EH (cell line): Measurements from ENCODE around the gene SCGB1A1.

Source experiments
- DNase-seq: peaks from one replicate; pipeline ENCODE4 v3.0.0-alpha.2; 2015; ENCODE audit warnings: low read depth

The SCGB1A1 gene

DNA sequence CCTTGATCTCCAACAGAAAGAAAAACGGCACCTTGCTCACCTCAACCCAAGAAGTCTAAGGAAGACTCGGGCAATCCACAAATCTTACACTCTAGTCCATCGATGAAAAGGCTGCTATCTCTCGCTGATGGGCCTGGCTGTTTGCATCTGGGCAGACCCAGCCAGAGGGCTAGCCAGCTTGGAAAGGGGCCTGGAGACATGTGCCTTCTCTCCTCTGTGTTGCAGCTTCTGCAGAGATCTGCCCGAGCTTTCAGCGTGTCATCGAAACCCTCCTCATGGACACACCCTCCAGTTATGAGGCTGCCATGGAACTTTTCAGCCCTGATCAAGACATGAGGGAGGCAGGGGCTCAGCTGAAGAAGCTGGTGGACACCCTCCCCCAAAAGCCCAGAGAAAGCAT lies 3.2 kb downstream of the SCGB1A1 start:
- no peak for DNase-seq

DNA sequence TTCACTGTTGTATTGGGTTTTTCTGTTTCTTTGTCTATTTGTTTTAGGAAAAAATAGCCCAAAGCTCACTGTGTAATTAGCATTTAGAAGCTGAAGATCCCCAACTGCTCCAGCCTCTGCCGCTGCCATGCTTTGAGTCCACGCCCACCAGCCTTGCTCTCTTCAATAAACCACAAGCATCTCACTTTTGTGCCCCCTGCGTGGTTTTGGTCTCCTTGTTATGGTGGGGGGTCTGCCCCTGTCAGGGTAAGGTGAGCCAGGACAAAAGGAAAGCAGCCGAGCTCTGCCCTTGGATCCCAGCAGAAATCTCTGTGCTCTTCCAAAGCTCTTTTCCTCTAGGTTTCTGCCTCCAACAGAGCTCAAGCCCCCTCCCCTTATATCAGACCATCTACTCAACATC lies 4.2 kb downstream of the SCGB1A1 start:
- DNase-seq, result no peak

GRCh38 chr11:62427630-62428233 lies 8.9 kb downstream of the SCGB1A1 start:
- peak; percentile 76 for DNase-seq

- DNase-seq, result peak; percentile 56
Observed at GRCh38 chr11:62428871-62429560, 10.2 kb downstream of the SCGB1A1 start.

- DNase-seq, result peak; percentile 65
Observed at GRCh38 chr11:62430425-62430824, 11.6 kb downstream of the SCGB1A1 start.

DNA sequence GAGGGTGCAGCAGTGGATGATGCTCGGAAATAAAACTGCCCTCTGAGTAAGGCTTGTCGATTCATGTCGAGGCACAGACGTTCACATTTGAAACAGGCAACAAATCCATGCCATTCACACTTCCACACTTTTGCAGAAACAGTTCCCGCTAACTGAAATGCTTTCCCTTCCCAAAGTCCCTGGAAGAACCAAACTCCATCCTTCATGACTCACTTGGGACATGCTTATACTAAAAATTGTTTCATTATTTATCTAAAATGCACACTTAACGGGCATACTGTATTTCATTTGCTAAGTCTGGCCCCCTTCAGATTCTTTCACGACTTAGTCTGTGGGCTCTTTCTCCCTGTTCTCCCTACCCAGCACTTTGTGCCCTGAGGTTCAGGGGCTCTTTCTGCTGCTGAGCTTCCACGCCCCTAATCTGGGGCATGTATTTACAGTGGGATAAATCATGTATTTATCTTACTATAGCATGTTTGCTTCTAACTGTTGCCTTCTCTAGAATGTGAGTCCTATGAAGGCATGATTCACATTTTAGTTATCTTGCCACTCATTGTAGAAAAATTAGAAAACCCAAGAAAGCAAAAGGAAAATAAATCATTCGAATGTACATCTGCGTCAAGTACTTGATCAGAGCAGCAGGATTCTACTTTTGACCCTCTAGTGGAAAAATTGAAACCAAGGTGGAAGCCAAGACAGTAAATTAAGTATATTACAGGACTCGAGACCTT lies 12.5 kb downstream of the SCGB1A1 start:
- peak; percentile 94 for DNase-seq

DNA sequence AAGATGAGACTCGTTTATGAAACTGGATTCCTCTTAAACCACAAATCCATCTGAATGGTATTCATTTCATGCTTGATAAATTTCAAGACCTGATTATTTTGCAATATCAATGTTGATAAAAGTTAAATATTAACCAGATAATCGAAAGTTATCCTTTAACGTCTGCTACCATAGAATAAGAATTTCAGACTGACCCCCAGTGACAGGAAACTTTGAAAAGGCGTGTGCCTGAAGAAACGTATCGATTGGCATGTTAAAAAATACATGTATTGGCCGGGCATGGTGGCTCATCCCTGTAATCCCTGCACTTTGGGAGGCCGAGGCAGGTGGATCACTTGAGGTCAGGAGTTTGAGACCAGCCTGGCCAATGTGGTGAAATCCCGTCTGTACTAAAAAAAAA lies 13.9 kb downstream of the SCGB1A1 start:
- DNase-seq, result no peak

GRCh38 chr11:62433141-62433903 lies 14.5 kb downstream of the SCGB1A1 start:
- no peak for DNase-seq

GRCh38 chr11:62433904-62434276 lies 15.1 kb downstream of the SCGB1A1 start:
- DNase-seq, result no peak

DNA sequence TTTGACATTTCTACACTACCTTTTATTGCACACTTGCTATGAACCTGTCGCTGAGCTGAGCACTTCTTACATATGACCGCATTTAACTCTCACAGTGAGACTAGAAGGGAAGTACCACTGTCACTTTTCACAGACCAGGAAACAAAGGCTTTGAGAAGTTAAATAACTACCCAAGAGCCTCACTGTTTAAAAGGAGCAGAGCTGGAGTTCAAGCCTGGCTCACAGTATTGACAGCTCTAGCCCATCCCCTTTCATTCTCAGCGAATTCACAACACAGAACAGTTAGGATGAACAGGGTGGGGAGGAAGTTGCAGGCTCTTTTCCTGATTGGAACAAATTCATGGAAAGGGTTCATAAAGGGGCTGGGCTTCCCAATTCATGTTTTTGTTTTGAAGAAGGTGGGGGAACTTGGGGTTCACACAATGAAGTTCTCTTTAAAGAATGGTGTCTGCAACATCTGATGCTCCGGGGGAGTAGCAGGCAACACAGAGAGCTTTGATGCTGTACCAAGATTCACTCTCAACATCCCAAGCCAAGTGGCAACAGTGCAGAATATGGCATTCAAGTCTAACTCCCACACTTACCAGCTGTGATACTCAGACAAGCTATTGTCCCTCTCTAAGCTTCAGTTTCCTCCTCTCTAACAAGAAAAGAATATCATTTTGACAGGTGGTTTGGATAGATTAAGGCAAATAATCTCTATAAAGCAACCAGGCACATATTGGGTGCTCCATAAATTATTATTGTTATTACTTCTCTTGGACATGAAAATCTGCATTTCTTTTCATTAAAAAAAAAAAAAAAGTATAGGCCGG lies 17.2 kb downstream of the SCGB1A1 start:
- no peak for DNase-seq

- DNase-seq, result no peak
Observed at GRCh38 chr11:62437616-62438015, 18.8 kb downstream of the SCGB1A1 start.

DNA sequence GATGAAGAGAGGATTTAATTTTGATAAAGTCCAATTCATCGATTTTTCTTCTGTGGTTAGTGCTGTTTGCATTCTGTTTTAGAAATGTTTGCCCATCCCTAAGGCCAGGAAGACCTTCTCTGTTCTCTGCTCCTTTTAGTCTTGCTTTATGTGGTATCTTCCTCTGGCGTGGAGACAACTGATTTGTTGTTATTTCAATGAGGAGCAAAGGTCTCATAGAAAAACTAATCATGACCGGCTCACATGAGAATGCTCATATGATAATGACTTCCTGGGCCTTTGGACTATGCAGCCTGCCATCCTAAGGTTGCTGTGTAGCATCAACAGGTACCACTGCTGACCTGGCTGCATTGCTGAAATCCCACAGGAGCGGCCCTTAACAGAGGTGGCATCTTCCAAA lies 19.8 kb downstream of the SCGB1A1 start:
- DNase-seq, result no peak

DNA sequence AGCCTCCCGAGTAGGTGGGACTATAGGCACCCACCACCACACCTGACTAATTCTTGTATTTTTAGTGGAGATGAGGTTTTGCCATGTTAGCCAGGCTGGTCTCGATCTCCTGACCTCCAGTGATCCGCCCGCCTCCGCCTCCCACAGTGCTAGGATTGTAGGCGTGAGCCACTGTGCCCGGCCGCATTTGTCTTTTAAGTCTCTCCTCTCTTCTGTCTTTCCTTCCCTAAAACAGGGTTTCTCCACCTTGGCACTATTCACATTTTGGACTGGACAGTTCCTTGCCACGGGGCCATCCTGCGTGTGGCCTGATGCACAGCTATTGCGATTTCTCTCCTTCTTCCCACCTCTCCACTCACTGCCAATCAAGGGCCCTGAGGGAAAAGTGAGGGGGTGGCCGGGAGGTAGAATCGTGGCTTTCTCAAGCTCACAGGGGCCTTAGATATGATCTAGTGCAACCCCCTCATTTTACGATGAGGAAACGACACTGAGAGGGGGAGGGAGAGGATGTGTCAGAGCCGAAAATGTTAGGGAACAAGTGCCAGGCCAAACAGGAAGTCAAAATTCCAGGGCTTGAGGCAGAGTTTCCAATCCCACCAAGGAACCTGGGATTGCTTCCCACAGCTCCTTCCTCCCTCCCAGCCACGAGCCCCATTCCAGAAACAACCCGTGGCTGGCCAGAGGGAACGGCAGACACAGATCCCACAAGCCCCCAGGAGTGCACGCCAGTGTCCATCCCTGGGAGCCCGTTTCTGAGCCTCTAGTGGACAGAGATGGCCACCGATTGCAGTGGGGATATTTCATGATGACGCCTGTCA lies 21.2 kb downstream of the SCGB1A1 start:
- peak; percentile 97 for DNase-seq

DNA sequence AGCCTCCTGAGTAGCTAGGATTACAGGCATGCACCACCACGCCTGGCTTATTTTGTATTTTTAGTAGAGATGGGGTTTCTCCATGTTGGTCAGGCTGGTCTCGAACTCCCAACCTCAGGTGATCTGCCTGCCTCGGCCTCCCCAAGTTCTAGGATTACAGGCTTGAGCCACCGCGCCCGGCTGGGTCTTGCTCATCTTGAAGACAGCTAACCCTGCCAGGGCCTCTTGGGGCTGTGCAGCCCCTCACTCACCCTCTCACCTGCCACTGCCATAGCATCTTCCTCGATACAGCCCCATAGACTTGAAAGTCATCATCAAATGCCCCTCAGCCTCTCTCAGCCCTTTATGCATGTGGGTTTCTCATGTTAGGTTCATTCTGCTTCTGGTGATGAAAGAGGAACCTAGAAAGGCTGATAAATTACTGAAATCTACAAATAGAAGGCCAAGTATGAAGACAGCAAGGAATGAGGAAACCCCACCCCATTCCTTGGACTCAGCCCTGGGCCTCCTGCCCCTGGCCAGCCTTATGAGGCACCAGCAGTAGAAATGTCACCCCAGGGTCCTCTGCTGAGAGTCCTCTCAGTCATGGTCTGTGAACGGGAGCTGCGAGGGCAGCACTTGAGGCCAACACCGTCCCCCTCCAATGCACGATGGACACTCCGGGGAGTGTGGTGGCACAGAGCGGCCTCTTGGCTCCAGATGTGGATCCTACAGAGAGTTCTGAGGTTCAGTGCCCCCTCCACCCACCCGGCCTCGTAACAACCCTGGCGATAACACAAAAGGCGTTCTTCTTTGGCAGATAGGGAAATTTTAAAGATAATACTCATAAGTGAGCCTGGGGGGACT lies 24.8 kb downstream of the SCGB1A1 start:
- DNase-seq, result peak; percentile 79

DNA sequence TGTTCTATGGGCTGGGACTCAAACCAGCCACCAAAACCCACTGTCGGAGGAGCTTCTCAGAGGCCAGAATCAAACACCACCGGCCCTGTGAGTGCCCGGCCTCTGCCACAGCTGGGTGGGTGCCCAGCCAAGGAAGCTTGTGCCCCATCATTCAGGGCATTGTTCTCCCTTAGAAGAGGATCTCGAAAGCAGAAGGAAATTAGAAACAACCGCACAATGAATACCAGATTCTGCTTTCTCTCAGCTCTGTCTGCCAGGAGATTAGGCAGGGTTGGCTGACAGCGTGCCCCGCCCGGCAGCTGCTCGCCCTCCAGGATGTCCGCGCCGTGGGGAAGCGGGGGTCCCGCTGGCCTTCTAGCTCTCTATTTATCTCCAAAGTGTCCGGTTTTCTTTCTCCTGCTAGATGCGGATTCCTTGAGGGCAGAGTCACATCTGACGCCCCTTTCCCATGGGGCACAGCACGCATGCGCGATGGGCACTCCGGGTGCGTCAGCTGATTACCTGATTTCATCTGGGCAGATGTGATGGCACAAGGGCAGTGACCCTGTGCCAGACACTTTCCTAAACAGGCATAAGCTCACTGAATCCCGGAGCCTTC lies 25.5 kb downstream of the SCGB1A1 start:
- peak; percentile 84 for DNase-seq

- DNase-seq, result no peak
Observed at GRCh38 chr11:62444835-62445234, 26.0 kb downstream of the SCGB1A1 start.

- DNase-seq, result peak; percentile 57
Observed at GRCh38 chr11:62445314-62445740, 26.5 kb downstream of the SCGB1A1 start.

GRCh38 chr11:62446091-62446490 lies 27.3 kb downstream of the SCGB1A1 start:
- DNase-seq, result no peak

- no peak for DNase-seq
Observed at GRCh38 chr11:62449451-62449851, 30.6 kb downstream of the SCGB1A1 start.
